OCI-LY7 (cell line): ENCODE data around the gene GNAO1. TPM values are rescaled to one million over a fixed set of nuclear protein-coding genes. Genes with fewer than 3 reads are reported as not detected.
A peak's percentile ranks its signal among the peaks of the same experiment; 100 is the strongest.

ENCODE experiments used
- BruUV-seq: library from RNA; stranded (reverse); fragments of 400-500 nt; replicated peaks from 2 replicates; lab custom pipeline; 2021; lab: Mats Ljungman, UMichigan
- CTCF ChIA-PET: fragments of 300-600 bp; sonication (Branson Sonifier 250); formaldehyde crosslinking; loops from one replicate; lab custom pipeline; 2022; ENCODE audit warnings: antibody characterized with exemption; ENCODE audit not compliant: unreplicated experiment; lab: Charles Lee
- POLR2A ChIA-PET: fragments of 300-600 bp; sonication (Branson Sonifier 250); formaldehyde crosslinking; loops from one replicate; lab custom pipeline; 2022; ENCODE audit warnings: antibody characterized with exemption; lab: Charles Lee
- DNase-seq: peaks from one replicate; pipeline ENCODE4 v3.0.0-alpha.2; 2015; ENCODE audit warnings: low spot score
- H2AFZ ChIP-seq: fragments of 200-600 bp; sonication (generic), shearing (Covaris generic); 2 replicates; pipeline ENCODE4 v1.6.1; 2014; ENCODE audit warnings: mild to moderate bottlenecking, antibody characterized with exemption, low read length, moderate library complexity
- H3K27ac ChIP-seq: fragments of 200-600 bp; sonication (generic); 2 replicates; pipeline ENCODE4 v1.5.1; 2014; ENCODE audit warnings: mixed run types, low read depth, mild to moderate bottlenecking, moderate library complexity, low read length, inconsistent platforms; ENCODE audit not compliant: poor library complexity, severe bottlenecking
- H3K36me3 ChIP-seq: fragments of 200-600 bp; sonication (generic); 2 replicates; pipeline ENCODE4 v1.6.1; 2014; ENCODE audit warnings: mild to moderate bottlenecking, antibody characterized with exemption, low read length, moderate library complexity, mixed read lengths; ENCODE audit not compliant: insufficient read depth
- H3K4me1 ChIP-seq: fragments of 200-600 bp; sonication (generic); 2 replicates; pipeline ENCODE4 v1.5.1; 2014; ENCODE audit warnings: mild to moderate bottlenecking, low read length; ENCODE audit not compliant: insufficient read depth, poor library complexity, severe bottlenecking
- H3K4me2 ChIP-seq: fragments of 200-600 bp; sonication (generic); 2 replicates; pipeline ENCODE4 v1.6.1; 2014; ENCODE audit warnings: mild to moderate bottlenecking, low read length
- H3K4me3 ChIP-seq: fragments of 200-600 bp; sonication (generic); 2 replicates; pipeline ENCODE4 v1.5.1; 2014; ENCODE audit warnings: mild to moderate bottlenecking, low read depth, low read length; ENCODE audit not compliant: poor library complexity, severe bottlenecking
- H3K79me2 ChIP-seq: fragments of 200-600 bp; sonication (generic); 2 replicates; pipeline ENCODE4 v1.6.1; 2016; ENCODE audit warnings: low read depth, mild to moderate bottlenecking, low read length, moderate library complexity, mixed read lengths; ENCODE audit not compliant: insufficient read depth
- H3K9me2 ChIP-seq: fragments of 200-600 bp; sonication (generic); 2 replicates; pipeline ENCODE4 v1.6.1; 2016; ENCODE audit warnings: mild to moderate bottlenecking, low read length, mixed read lengths; ENCODE audit not compliant: insufficient read depth
- H3K9me3 ChIP-seq: fragments of 200-600 bp; sonication (generic); 2 replicates; pipeline ENCODE4 v1.6.1; 2014; ENCODE audit warnings: mild to moderate bottlenecking, mixed run types, low read length, mixed read lengths
- H4K20me1 ChIP-seq: fragments of 200-600 bp; sonication (generic); 2 replicates; pipeline ENCODE4 v1.6.1; 2014; ENCODE audit warnings: mild to moderate bottlenecking, antibody characterized with exemption, low read length, moderate library complexity, mixed read lengths; ENCODE audit not compliant: insufficient read depth
- CTCF ChIP-seq: fragments of 200-600 bp; sonication (generic); conservative IDR thresholded peaks from 2 replicates; pipeline ENCODE4 v1.5.1; 2014; ENCODE audit warnings: mild to moderate bottlenecking, antibody characterized with exemption, low read length, moderate library complexity, mixed read lengths
- EZH2phosphoT487 ChIP-seq: fragments of 200-600 bp; sonication (generic); IDR thresholded peaks from 2 replicates; pipeline ENCODE4 v1.6.1; 2018; ENCODE audit warnings: low read depth, borderline replicate concordance, mild to moderate bottlenecking, mixed run types, antibody characterized with exemption, low read length, moderate library complexity, mixed read lengths
- intact Hi-C: fragments of 100-400 bp; cut with micrococcal nuclease; formaldehyde crosslinking; loops from one replicate; pipeline ENCODE4 v1.10.0; 2022; ENCODE audit not compliant: unreplicated experiment
- total RNA-seq, 2 experiments: library from RNA; depleted of rRNA in 1 of 2; stranded (reverse); fragments of >200 nt in 1 of 2; shearing (Covaris generic) in 1 of 2; gene quantifications; 2 replicates each; pipeline ENCODE4 v1.2.3, GENCODE V29; 2014 to 2022

Gene GNAO1
- total RNA-seq, 2 experiments from 2014 or later: not detected

- H3K4me1 ChIP-seq: peaks cover 11% of the 10 kb centered on the region
- no peak overlapping the region for H3K27ac ChIP-seq
- peaks cover 16% of the 10 kb centered on the region; the same call in 1 of the 2 replicates for H3K36me3 ChIP-seq
- ChIA-PET CTCF (interaction anchor here (0.6 to 1.3 kb wide), 2 partner anchors 39 to 548 kb away, joined by 3 read pairs; no protein-coding TSS in a partner anchor), POLR2A (no interaction called here)
- no peak overlapping the region for H3K4me3 ChIP-seq
- intact Hi-C loops: no loop called here
- H3K9me2 ChIP-seq: no peaks in the 10 kb centered on the region
- TF ChIP-seq EZH2phosphoT487 (no peak), CTCF (peak; percentile 53)
- no peak overlapping the region for H3K4me2 ChIP-seq
- DNase-seq: no peak
- no peaks in the 10 kb centered on the region for H4K20me1 ChIP-seq
- no peak overlapping the region for H2AFZ ChIP-seq
- H3K9me3 ChIP-seq: no peaks in the 10 kb centered on the region
- BruUV-seq: no TSS peak
- H3K79me2 ChIP-seq: no peaks in the 10 kb centered on the region
These were observed 166.6 kb downstream of the GNAO1 start for GRCh38 chr16:56357765-56358322.

- H3K36me3 ChIP-seq: peaks cover 32% of the 10 kb centered on the region; the same call in 1 of the 2 replicates
- no peaks in the 10 kb centered on the region for H3K9me3 ChIP-seq
- H3K27ac ChIP-seq: no peak overlapping the region
- no peak for DNase-seq
- H3K4me3 ChIP-seq: no peak overlapping the region
- H3K4me2 ChIP-seq: no peak overlapping the region
- ChIA-PET CTCF (no interaction called here), POLR2A (interaction anchor here (0.5 kb wide), 1 partner anchor 41 kb away, joined by 4 read pairs; no protein-coding TSS in a partner anchor)
- H3K9me2 ChIP-seq: no peaks in the 10 kb centered on the region
- intact Hi-C loops: no loop called here
- no peak for TF ChIP-seq EZH2phosphoT487
- TF ChIP-seq CTCF: no peak
- no peaks in the 10 kb centered on the region for H3K79me2 ChIP-seq
- peaks cover 11% of the 10 kb centered on the region for H3K4me1 ChIP-seq
- H2AFZ ChIP-seq: no peak overlapping the region
- BruUV-seq: no TSS peak
- no peaks in the 10 kb centered on the region for H4K20me1 ChIP-seq
These were observed 169.1 kb downstream of the GNAO1 start for GRCh38 chr16:56360117-56361008.
